Femur (tissue), 1 donor: ENCODE measurements around the gene TRAPPC5.

Experiments
- DNase-seq: peaks from one replicate; pipeline ENCODE4 v3.0.0-alpha.2; 2017

TRAPPC5 gene

GRCh38 chr19:7646426-7646700 lies 34.3 kb upstream of the TRAPPC5 start:
- DNase-seq = no peak

GRCh38 chr19:7647156-7647555 lies 33.5 kb upstream of the TRAPPC5 start:
- DNase-seq = no peak

- DNase-seq = no peak
Measured at GRCh38 chr19:7648265-7649014, 32.2 kb upstream of the TRAPPC5 start.

GRCh38 chr19:7650148-7650547 lies 30.5 kb upstream of the TRAPPC5 start:
- no peak for DNase-seq

GRCh38 chr19:7652061-7652641 lies 28.5 kb upstream of the TRAPPC5 start:
- peak; percentile 91 for DNase-seq

- DNase-seq = no peak
Measured at GRCh38 chr19:7654401-7654800, 26.2 kb upstream of the TRAPPC5 start.

GRCh38 chr19:7655581-7655980 lies 25.1 kb upstream of the TRAPPC5 start:
- DNase-seq = no peak

GRCh38 chr19:7657131-7657751 lies 23.4 kb upstream of the TRAPPC5 start:
- no peak for DNase-seq

- DNase-seq = no peak
Measured at GRCh38 chr19:7658219-7658686, 22.4 kb upstream of the TRAPPC5 start.

GRCh38 chr19:7661744-7662538 lies 18.7 kb upstream of the TRAPPC5 start:
- DNase-seq = no peak

GRCh38 chr19:7662657-7663056 lies 18.0 kb upstream of the TRAPPC5 start:
- no peak for DNase-seq

GRCh38 chr19:7663706-7664105 lies 16.9 kb upstream of the TRAPPC5 start:
- DNase-seq = no peak

GRCh38 chr19:7665076-7665475 lies 15.6 kb upstream of the TRAPPC5 start:
- DNase-seq = peak; percentile 64

GRCh38 chr19:7668842-7669241 lies 11.8 kb upstream of the TRAPPC5 start, which contains the start of gene RETN:
Gene RETN, plus strand, starts transcription at chr19:7669049. Its CDS starts 278 bp downstream, at chr19:7669327.
- DNase-seq = no peak

- DNase-seq = no peak
Measured at GRCh38 chr19:7669641-7670040, 11.0 kb upstream of the TRAPPC5 start.

- peak; percentile 61 for DNase-seq
Measured at GRCh38 chr19:7670150-7670783, 10.4 kb upstream of the TRAPPC5 start.

- DNase-seq = no peak
Measured at GRCh38 chr19:7670790-7671189, 9.8 kb upstream of the TRAPPC5 start.

- DNase-seq = no peak
Measured at GRCh38 chr19:7672522-7672921, 8.1 kb upstream of the TRAPPC5 start.

GRCh38 chr19:7674010-7675005 lies 6.3 kb upstream of the TRAPPC5 start:
- DNase-seq = peak; percentile 69

GRCh38 chr19:7676376-7676775 lies 4.3 kb upstream of the TRAPPC5 start:
- DNase-seq = no peak

GRCh38 chr19:7676854-7677253 lies 3.8 kb upstream of the TRAPPC5 start, which contains the start of gene MCEMP1:
Gene MCEMP1, plus strand, starts transcription at chr19:7677090. Its CDS starts 31 bp downstream, at chr19:7677121.
- no peak for DNase-seq
